Measurements from ENCODE around the gene SLC16A10.

Gene SLC16A10

DNA sequence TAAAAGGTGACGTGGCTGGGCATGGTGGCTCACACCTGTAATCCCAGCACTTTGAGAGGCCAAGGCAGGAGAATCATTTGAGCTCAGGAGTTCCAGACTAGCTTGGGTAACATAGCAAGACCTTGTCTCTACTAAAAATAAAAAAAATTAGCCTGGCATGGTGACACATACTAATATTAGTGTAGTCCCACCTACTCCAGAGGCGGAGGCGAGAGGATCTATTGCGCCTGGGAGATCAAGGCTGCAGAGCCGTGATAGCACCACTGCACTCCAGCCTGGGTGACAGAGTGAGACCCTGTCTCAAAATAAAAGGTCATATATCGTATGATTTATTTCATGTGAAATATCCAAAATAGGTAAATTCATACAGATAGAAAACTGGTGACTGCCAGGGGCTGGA lies 132.5 kb downstream of the SLC16A10 start:
- Mint-ChIP-seq H3K9me3 (no peaks in the 10 kb centered on the region), H3K27ac (no peak overlapping the region), H3K36me3 (ENCODE audit: low read depth) (no peaks in the 10 kb centered on the region), H3K4me1 (ENCODE audit: low read depth) (peaks cover 2% of the 10 kb centered on the region), H3K4me3 (no peak overlapping the region), H3K27me3 (ENCODE audit: low read depth) (no peaks in the 10 kb centered on the region)

DNA sequence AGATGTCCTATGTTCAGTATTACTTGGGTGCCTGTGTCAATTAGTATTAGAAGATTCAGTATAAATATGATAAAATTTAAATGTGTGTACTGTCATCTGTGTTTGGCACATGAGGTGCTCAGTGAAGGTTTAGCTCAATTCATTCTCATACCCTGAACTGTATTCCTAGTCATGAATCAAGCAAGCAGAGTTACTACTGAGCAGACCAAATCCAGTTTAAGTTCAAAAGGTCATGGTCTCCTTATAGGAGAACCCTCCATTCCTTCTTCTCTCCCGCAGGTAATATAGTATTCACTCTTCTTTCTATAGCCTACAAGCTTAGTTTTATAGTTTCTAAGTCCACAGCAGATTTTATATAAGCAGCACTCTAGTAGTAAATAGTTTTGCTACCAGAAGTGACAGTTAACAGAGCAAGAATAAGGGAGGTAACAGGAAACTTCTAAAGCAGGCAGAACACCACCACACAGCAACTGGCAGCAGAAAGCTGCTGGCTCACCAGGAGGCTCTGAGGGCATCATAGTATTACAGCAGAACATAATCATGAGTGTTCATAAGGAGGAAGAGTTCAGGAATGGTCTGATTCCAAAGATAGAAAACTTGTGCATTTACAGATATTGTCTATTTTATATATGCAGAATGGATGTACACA lies 133.2 kb downstream of the SLC16A10 start:
- peaks cover 2% of the 10 kb centered on the region for H3K4me1 Mint-ChIP-seq (ENCODE audit: low read depth)
- H3K27ac Mint-ChIP-seq, result no peak overlapping the region
- no peaks in the 10 kb centered on the region for H3K36me3 Mint-ChIP-seq (ENCODE audit: low read depth)
- no peak overlapping the region for H3K4me3 Mint-ChIP-seq
- H3K9me3 Mint-ChIP-seq, result no peaks in the 10 kb centered on the region
- no peaks in the 10 kb centered on the region for H3K27me3 Mint-ChIP-seq (ENCODE audit: low read depth)

DNA sequence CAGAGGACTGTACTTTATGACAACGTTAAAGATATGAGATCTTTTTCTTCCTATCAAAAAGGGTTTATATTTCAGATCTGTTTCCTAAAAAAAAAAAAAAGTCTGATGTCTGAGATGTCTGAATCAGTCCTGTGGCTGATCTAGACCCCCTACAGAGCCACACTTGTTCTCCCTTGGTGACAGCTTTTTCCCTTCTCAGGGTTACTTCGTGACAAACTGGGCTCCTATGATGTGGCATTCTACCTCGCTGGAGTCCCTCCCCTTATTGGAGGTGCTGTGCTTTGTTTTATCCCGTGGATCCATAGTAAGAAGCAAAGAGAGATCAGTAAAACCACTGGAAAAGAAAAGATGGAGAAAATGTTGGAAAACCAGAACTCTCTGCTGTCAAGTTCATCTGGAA lies 134.5 kb downstream of the SLC16A10 start:
- Mint-ChIP-seq H3K4me1 (ENCODE audit: low read depth) (peaks cover 2% of the 10 kb centered on the region), H3K27ac (no peak overlapping the region), H3K9me3 (no peaks in the 10 kb centered on the region), H3K27me3 (ENCODE audit: low read depth) (no peaks in the 10 kb centered on the region), H3K4me3 (no peak overlapping the region), H3K36me3 (ENCODE audit: low read depth) (no peaks in the 10 kb centered on the region)

DNA sequence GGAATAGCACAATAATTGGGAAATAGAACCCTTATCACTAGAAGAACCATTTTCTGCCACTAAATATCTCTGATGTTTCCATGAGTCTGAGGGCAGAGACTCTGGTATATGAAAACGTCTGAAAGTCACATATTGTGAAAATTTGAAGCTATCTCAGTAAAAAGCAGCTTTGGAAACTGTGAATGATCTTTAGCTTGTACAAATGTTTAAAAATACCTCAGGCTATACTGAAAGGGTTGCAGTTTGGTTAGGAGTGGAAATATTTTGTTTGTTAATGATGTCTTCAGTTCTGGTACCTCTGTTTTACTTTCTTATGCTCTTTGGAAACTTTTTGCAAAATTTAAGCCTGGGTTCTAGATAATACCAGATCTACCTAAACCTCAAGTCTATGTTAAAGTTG lies 135.0 kb downstream of the SLC16A10 start:
- Mint-ChIP-seq H3K36me3 (ENCODE audit: low read depth) (no peaks in the 10 kb centered on the region), H3K4me3 (no peak overlapping the region), H3K9me3 (no peaks in the 10 kb centered on the region), H3K4me1 (ENCODE audit: low read depth) (peaks cover 2% of the 10 kb centered on the region), H3K27me3 (ENCODE audit: low read depth) (no peaks in the 10 kb centered on the region), H3K27ac (no peak overlapping the region)

DNA sequence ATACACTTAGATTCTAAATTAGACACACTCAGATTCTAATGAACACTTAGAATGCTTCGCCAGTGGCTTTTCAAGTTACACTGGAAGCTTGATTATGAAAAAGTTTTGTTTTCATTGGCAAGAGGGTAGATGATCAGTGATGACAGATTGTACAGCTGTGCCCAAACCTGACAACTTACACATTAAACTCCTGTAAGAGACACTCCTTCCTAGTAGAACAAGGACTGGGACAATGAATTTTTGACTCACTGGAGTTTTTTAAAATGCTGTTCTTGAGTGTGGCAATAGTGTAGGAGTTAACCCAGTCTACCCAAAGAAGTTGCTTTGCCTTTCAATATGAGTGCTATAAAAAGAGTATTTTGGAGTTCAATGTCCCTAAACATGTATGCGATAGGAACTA lies 140.8 kb downstream of the SLC16A10 start:
- Mint-ChIP-seq H3K36me3 (ENCODE audit: low read depth) (no peaks in the 10 kb centered on the region), H3K4me3 (no peak overlapping the region), H3K4me1 (ENCODE audit: low read depth) (no peaks in the 10 kb centered on the region), H3K27ac (no peak overlapping the region), H3K27me3 (ENCODE audit: low read depth) (no peaks in the 10 kb centered on the region), H3K9me3 (no peaks in the 10 kb centered on the region)

GRCh38 chr6:111230351-111231089 lies 143.2 kb downstream of the SLC16A10 start:
- H3K27me3 Mint-ChIP-seq (ENCODE audit: low read depth), result no peaks in the 10 kb centered on the region
- H3K4me1 Mint-ChIP-seq (ENCODE audit: low read depth), result no peaks in the 10 kb centered on the region
- no peaks in the 10 kb centered on the region for H3K9me3 Mint-ChIP-seq
- no peaks in the 10 kb centered on the region for H3K36me3 Mint-ChIP-seq (ENCODE audit: low read depth)
- no peak overlapping the region for H3K4me3 Mint-ChIP-seq
- H3K27ac Mint-ChIP-seq, result no peak overlapping the region

- Mint-ChIP-seq H3K27me3 (ENCODE audit: low read depth) (no peaks in the 10 kb centered on the region), H3K27ac (no peak overlapping the region), H3K4me3 (no peak overlapping the region), H3K36me3 (ENCODE audit: low read depth) (no peaks in the 10 kb centered on the region), H3K4me1 (ENCODE audit: low read depth) (no peaks in the 10 kb centered on the region), H3K9me3 (no peaks in the 10 kb centered on the region)
Measured at GRCh38 chr6:111231090-111231459, 143.8 kb downstream of the SLC16A10 start.

- Mint-ChIP-seq H3K4me3 (no peak overlapping the region), H3K27me3 (ENCODE audit: low read depth) (peaks cover 3% of the 10 kb centered on the region), H3K27ac (no peak overlapping the region), H3K36me3 (ENCODE audit: low read depth) (no peaks in the 10 kb centered on the region), H3K9me3 (no peaks in the 10 kb centered on the region), H3K4me1 (ENCODE audit: low read depth) (no peaks in the 10 kb centered on the region)
Measured at GRCh38 chr6:111237852-111238251, 150.5 kb downstream of the SLC16A10 start.

DNA sequence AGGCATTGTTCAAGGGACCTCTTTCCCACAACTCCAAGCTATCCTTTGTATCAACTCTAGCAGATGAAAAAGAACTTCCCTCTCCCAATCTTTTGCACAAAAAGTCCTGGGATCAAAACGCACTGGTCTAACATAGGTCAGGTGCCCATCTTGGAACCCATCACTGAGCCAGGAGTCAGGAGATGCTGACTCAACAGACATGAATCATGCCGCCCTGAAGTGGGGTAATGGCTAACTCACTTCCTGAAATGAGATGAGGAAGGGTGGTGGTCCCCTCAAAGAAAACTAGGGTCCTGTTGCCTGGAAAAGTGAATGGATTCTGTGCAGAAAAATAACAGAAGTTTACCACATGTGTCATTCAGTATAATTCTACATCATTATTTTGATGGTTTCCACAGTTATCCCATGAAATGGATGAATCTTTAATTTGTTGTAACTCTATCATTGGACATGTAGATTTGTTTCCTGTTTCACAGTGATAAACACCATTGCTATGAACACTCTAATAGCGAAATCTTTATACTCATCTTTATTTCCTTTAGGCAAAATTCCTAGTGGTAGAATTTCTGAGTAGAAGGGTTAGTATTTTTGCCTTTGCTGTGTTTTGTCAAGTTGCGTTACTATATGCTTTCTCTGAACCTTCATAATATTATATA lies 151.3 kb downstream of the SLC16A10 start:
- Mint-ChIP-seq H3K36me3 (ENCODE audit: low read depth) (no peaks in the 10 kb centered on the region), H3K27ac (no peak overlapping the region), H3K4me3 (no peak overlapping the region), H3K9me3 (no peaks in the 10 kb centered on the region), H3K4me1 (ENCODE audit: low read depth) (no peaks in the 10 kb centered on the region), H3K27me3 (ENCODE audit: low read depth) (peaks cover 8% of the 10 kb centered on the region)

GRCh38 chr6:111239461-111239860 lies 152.2 kb downstream of the SLC16A10 start:
- peaks cover 10% of the 10 kb centered on the region for H3K27me3 Mint-ChIP-seq (ENCODE audit: low read depth)
- no peaks in the 10 kb centered on the region for H3K9me3 Mint-ChIP-seq
- H3K4me1 Mint-ChIP-seq (ENCODE audit: low read depth), result no peaks in the 10 kb centered on the region
- no peak overlapping the region for H3K27ac Mint-ChIP-seq
- H3K36me3 Mint-ChIP-seq (ENCODE audit: low read depth), result no peaks in the 10 kb centered on the region
- H3K4me3 Mint-ChIP-seq, result no peak overlapping the region

GRCh38 chr6:111242452-111242851 lies 155.1 kb downstream of the SLC16A10 start:
- Mint-ChIP-seq H3K9me3 (no peaks in the 10 kb centered on the region), H3K4me3 (no peak overlapping the region), H3K27me3 (ENCODE audit: low read depth) (peaks cover 14% of the 10 kb centered on the region), H3K36me3 (ENCODE audit: low read depth) (no peaks in the 10 kb centered on the region), H3K4me1 (ENCODE audit: low read depth) (no peaks in the 10 kb centered on the region), H3K27ac (no peak overlapping the region)

DNA sequence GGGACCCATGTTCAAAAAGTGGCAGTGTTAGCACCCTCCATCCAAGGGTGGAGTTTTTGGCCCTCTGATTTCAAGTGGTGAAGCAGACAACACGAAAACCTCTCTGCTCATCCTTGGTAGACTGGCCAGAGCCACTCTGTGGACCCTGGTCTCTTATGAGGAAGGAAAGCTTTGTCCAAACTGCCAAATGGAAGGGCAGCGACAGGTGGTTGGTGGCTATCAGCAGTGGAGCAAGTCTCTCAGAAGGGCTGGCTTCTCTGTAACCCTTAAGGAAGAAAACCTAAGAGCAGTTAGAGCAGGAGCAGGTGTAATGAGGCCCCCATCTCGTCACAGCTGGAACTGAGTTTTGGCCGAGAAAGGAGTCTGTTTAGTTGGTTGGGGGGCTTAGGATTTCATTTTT lies 155.8 kb downstream of the SLC16A10 start:
- no peaks in the 10 kb centered on the region for H3K9me3 Mint-ChIP-seq
- H3K4me3 Mint-ChIP-seq, result no peak overlapping the region
- no peak overlapping the region for H3K27ac Mint-ChIP-seq
- H3K27me3 Mint-ChIP-seq (ENCODE audit: low read depth), result peaks cover 14% of the 10 kb centered on the region
- H3K4me1 Mint-ChIP-seq (ENCODE audit: low read depth), result no peaks in the 10 kb centered on the region
- H3K36me3 Mint-ChIP-seq (ENCODE audit: low read depth), result no peaks in the 10 kb centered on the region

GRCh38 chr6:111248789-111249188 lies 161.5 kb downstream of the SLC16A10 start:
- Mint-ChIP-seq H3K4me1 (ENCODE audit: low read depth) (no peaks in the 10 kb centered on the region), H3K27me3 (ENCODE audit: low read depth) (peaks cover 10% of the 10 kb centered on the region), H3K4me3 (no peak overlapping the region), H3K36me3 (ENCODE audit: low read depth) (no peaks in the 10 kb centered on the region), H3K27ac (no peak overlapping the region), H3K9me3 (no peaks in the 10 kb centered on the region)

GRCh38 chr6:111250791-111251354 lies 163.6 kb downstream of the SLC16A10 start:
- Mint-ChIP-seq H3K27ac (no peak overlapping the region), H3K4me3 (no peak overlapping the region), H3K36me3 (ENCODE audit: low read depth) (no peaks in the 10 kb centered on the region), H3K4me1 (ENCODE audit: low read depth) (no peaks in the 10 kb centered on the region), H3K27me3 (ENCODE audit: low read depth) (peaks cover 11% of the 10 kb centered on the region), H3K9me3 (no peaks in the 10 kb centered on the region)

- Mint-ChIP-seq H3K9me3 (no peaks in the 10 kb centered on the region), H3K27ac (no peak overlapping the region), H3K4me1 (ENCODE audit: low read depth) (no peaks in the 10 kb centered on the region), H3K4me3 (no peak overlapping the region), H3K27me3 (ENCODE audit: low read depth) (peaks cover 21% of the 10 kb centered on the region), H3K36me3 (ENCODE audit: low read depth) (no peaks in the 10 kb centered on the region)
Measured at GRCh38 chr6:111252726-111253125, 165.4 kb downstream of the SLC16A10 start.

All from T-helper 1 cell treated with Interleukin-12 subunit alpha and Interleukin-12 subunit beta and Interleukin-4 antibody, amounts not matched to agents 30 μg/mL and 1 μg/mL, for 36 hours (primary cell).